Heart left ventricle (tissue), 13 donors: ENCODE measurements around the gene RIOX2.

ENCODE experiments used
- POLR2A ChIP-seq, 2 donors: fragments of 450-650 bp; IDR thresholded peaks; one replicate each; pipeline ENCODE4 v1.6.1; 2017; ENCODE audit warnings: antibody characterized with exemption in 2 of 2, mild to moderate bottlenecking in 2 of 2, moderate library complexity in 2 of 2
- TF ChIP-seq, protein P1 (sequence below), 12 donors: fragments of 200-600 bp; sonication (generic) in 4 of 12; IDR thresholded peaks; one replicate each; pipeline versions ENCODE4 v1.5.0 to v1.8.0; 2018 to 2022; ENCODE audit warnings: antibody characterized with exemption in 12 of 12, mild to moderate bottlenecking in 5 of 12
- donor health status: ischemic (EF 13 %, LVEDD 7.1; RV severe dilation, severe dysfunction).
- donor health status: DM: no; HTN: yes; CAD: no.
- donor health status: DM: no; HTN: no; CAD: no.
- donor health status: ischemic (EF 25% LVEDD 6.9; RV normal size, moderate dysfunction).
- donor health status: ischemic (EF 25% LVEDD 5.7; RV mildly dilated, moderate dysfunction).
- donor health status: ischemic (EF 35%, LVEDD 5.7; RV mildly dilated, moderate dysfunction).
- donor health status: nonischemic (EF 11% LVEDD 7.7; RV severe dilation, severe dysfunction).
- donor health status: DM: yes; HTN: yes; CAD: no.
- donor health status: PGD.
- donor health status: ischemic (EF 29% LVEDD 5.4; RV normal size, mild dysfunction).
- donor health status: nonischemic (EF 23%, LVEDD 6.1; RV moderate dilation, normal function).

DNA sequence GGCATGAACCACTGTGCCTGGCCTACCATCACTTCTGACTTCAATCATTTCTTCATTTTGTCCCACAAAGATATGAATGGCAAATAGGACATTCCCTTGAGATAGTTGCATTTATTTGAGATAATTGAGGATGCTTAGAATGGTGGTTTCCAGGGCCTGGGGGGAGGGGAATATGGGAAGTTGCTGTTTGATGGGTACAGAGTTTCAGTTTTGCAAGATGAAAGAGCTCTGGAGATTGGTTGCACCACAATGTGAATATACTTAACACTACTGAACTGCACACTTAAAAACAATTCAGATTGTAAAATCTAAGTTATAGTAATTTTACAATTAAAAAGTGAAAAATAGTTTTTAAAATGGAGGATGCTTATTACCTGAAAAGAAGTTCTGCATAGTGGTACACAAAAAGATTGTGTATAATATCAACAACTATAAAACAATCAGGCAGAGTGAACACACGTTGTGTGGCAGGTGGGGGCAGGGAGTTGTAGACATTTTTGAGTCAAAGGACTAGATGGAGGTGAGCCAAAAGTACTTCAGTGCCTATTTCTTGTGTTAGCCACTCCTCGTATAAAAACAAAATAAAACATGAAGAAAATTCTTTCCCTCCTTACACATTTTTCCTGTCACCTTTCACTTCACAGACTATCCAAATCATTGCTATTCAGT is 18.5 kb upstream of the RIOX2 start:
- TF ChIP-seq, protein P1, sequence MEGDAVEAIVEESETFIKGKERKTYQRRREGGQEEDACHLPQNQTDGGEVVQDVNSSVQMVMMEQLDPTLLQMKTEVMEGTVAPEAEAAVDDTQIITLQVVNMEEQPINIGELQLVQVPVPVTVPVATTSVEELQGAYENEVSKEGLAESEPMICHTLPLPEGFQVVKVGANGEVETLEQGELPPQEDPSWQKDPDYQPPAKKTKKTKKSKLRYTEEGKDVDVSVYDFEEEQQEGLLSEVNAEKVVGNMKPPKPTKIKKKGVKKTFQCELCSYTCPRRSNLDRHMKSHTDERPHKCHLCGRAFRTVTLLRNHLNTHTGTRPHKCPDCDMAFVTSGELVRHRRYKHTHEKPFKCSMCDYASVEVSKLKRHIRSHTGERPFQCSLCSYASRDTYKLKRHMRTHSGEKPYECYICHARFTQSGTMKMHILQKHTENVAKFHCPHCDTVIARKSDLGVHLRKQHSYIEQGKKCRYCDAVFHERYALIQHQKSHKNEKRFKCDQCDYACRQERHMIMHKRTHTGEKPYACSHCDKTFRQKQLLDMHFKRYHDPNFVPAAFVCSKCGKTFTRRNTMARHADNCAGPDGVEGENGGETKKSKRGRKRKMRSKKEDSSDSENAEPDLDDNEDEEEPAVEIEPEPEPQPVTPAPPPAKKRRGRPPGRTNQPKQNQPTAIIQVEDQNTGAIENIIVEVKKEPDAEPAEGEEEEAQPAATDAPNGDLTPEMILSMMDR (IDR thresholded peaks at IDR 0.05): no peak
- TF ChIP-seq POLR2A (IDR thresholded peaks at IDR 0.05): no peak
